HEK293 (cell line): ENCODE results near the gene PPCDC.

Experiments used
- CTCF ChIA-PET: fragments of 350-600 bp; formaldehyde crosslinking; extraction: SDS; loops from one replicate; lab custom pipeline; 2021; ENCODE audit warnings: antibody characterized with exemption; lab: Yijun Ruan, JAX
- POLR2A ChIA-PET: fragments of 300-600 bp; formaldehyde crosslinking; extraction: SDS; loops from one replicate; lab custom pipeline; 2020; ENCODE audit warnings: antibody characterized with exemption, inconsistent platforms; lab: Yijun Ruan, JAX
- H3K27ac ChIP-seq: fragments of 200-500 bp; sonication (Bioruptor generic); 2 replicates; pipeline ENCODE4 v1.5.1; 2014; ENCODE audit warnings: low read depth, low read length, control low read depth, inconsistent platforms; ENCODE audit errors: extremely low read depth
- H3K36me3 ChIP-seq, 2 experiments: fragments of 200-500 bp in 1 of 2; sonication (Bioruptor generic) in 1 of 2; 1 replicate in 1 of 2; 2 replicates in 1 of 2; pipeline ENCODE4 v1.5.1; 2014 to 2017; ENCODE audit warnings: inconsistent platforms in 2 of 2, low read length in 2 of 2; ENCODE audit not compliant: control insufficient read depth in 2 of 2, insufficient read depth in 1 of 2
- H3K4me1 ChIP-seq: fragments of 200-500 bp; sonication (Bioruptor generic); 2 replicates; pipeline ENCODE4 v1.5.1; 2014; ENCODE audit warnings: mild to moderate bottlenecking, low read length, inconsistent platforms; ENCODE audit not compliant: control insufficient read depth, insufficient read depth
- H3K4me3 ChIP-seq: 2 replicates; pipeline ENCODE4 v1.5.1; 2011; ENCODE audit warnings: low read depth, mild to moderate bottlenecking, control low read depth, low read length, moderate library complexity
- H3K9me3 ChIP-seq: fragments of 200-500 bp; sonication (Bioruptor generic); 2 replicates; pipeline ENCODE4 v1.5.1; 2014; ENCODE audit warnings: low read depth, low read length, inconsistent platforms; ENCODE audit not compliant: control insufficient read depth, insufficient read depth
- BCL11B ChIP-seq: fragments of 450-650 bp; formaldehyde crosslinking; IDR thresholded peaks from 2 replicates; pipeline ENCODE4 v1.5.1; 2016; ENCODE audit warnings: low read depth, missing biosample characterization, missing genetic modification characterization
- EGR2 ChIP-seq: fragments of 450-650 bp; formaldehyde crosslinking; IDR thresholded peaks from 2 replicates; pipeline ENCODE4 v1.5.1; 2016; ENCODE audit warnings: low read depth, missing biosample characterization, missing genetic modification characterization
- HOXD13 ChIP-seq: sonication (generic); formaldehyde crosslinking; IDR thresholded peaks from 2 replicates; pipeline ENCODE4 v1.8.0; 2022; ENCODE audit warnings: missing genetic modification reagents, borderline replicate concordance
- MYNN ChIP-seq: fragments of 450-650 bp; formaldehyde crosslinking; IDR thresholded peaks from 2 replicates; pipeline ENCODE4 v1.5.1; 2016; ENCODE audit warnings: missing biosample characterization, missing genetic modification characterization, borderline replicate concordance
- PRDM1 ChIP-seq: fragments of 450-650 bp; formaldehyde crosslinking; IDR thresholded peaks from 2 replicates; pipeline ENCODE4; 2016; ENCODE audit warnings: missing biosample characterization, missing genetic modification characterization
- WT1 ChIP-seq: fragments of 450-650 bp; formaldehyde crosslinking; IDR thresholded peaks from 2 replicates; pipeline ENCODE4 v1.5.1; 2016; ENCODE audit warnings: missing biosample characterization, missing genetic modification characterization
- ZNF175 ChIP-seq: fragments of 450-650 bp; formaldehyde crosslinking; IDR thresholded peaks from 2 replicates; pipeline ENCODE4 v1.5.1; 2016; ENCODE audit warnings: missing biosample characterization, missing genetic modification characterization
- ZNF202 ChIP-seq: fragments of 450-650 bp; formaldehyde crosslinking; IDR thresholded peaks from 2 replicates; pipeline ENCODE4 v1.5.1; 2016; ENCODE audit warnings: missing biosample characterization, missing genetic modification characterization, borderline replicate concordance
- ZNF214 ChIP-seq: fragments of 450-650 bp; formaldehyde crosslinking; IDR thresholded peaks from 2 replicates; pipeline ENCODE4 v1.5.1; 2017; ENCODE audit warnings: missing biosample characterization, mild to moderate bottlenecking, missing genetic modification characterization, borderline replicate concordance
- ZNF341 ChIP-seq: fragments of 450-650 bp; formaldehyde crosslinking; IDR thresholded peaks from 2 replicates; pipeline ENCODE4; 2016; ENCODE audit warnings: low read depth, missing biosample characterization, missing genetic modification characterization
- ZNF561 ChIP-seq: fragments of 450-650 bp; IDR thresholded peaks from 2 replicates; pipeline ENCODE4 v1.5.1; 2018; ENCODE audit warnings: missing biosample characterization, missing genetic modification characterization, borderline replicate concordance
- ZNF660 ChIP-seq: fragments of 450-650 bp; IDR thresholded peaks from 2 replicates; pipeline ENCODE4 v1.5.1; 2018; ENCODE audit warnings: missing biosample characterization, mild to moderate bottlenecking, missing genetic modification characterization
- ZNF768 ChIP-seq: fragments of 450-650 bp; formaldehyde crosslinking; IDR thresholded peaks from 2 replicates; pipeline ENCODE4 v1.5.1; 2018; ENCODE audit warnings: missing biosample characterization, mild to moderate bottlenecking, missing genetic modification characterization
- TF ChIP-seq, protein P1 (sequence below): fragments of 450-650 bp; formaldehyde crosslinking; IDR thresholded peaks from 2 replicates; pipeline ENCODE4 v1.5.0; 2017; ENCODE audit warnings: missing biosample characterization, missing genetic modification characterization, borderline replicate concordance
- TF ChIP-seq, protein P2 (sequence below): fragments of 450-650 bp; formaldehyde crosslinking; IDR thresholded peaks from 2 replicates; pipeline ENCODE4 v1.5.1; 2016; ENCODE audit warnings: missing biosample characterization, missing genetic modification characterization
- TF ChIP-seq, protein P3 (sequence below): fragments of 450-650 bp; formaldehyde crosslinking; IDR thresholded peaks from 2 replicates; pipeline ENCODE4 v1.5.1; 2016; ENCODE audit warnings: missing biosample characterization, missing genetic modification characterization
- TF ChIP-seq, protein P4 (sequence below): fragments of 450-650 bp; formaldehyde crosslinking; IDR thresholded peaks from 2 replicates; pipeline ENCODE4 v1.5.1; 2016; ENCODE audit warnings: missing biosample characterization, missing genetic modification characterization
- TF ChIP-seq, protein P5 (sequence below): fragments of 450-650 bp; formaldehyde crosslinking; IDR thresholded peaks from 2 replicates; pipeline ENCODE4; 2016; ENCODE audit warnings: missing biosample characterization, missing genetic modification characterization

PPCDC gene

DNA sequence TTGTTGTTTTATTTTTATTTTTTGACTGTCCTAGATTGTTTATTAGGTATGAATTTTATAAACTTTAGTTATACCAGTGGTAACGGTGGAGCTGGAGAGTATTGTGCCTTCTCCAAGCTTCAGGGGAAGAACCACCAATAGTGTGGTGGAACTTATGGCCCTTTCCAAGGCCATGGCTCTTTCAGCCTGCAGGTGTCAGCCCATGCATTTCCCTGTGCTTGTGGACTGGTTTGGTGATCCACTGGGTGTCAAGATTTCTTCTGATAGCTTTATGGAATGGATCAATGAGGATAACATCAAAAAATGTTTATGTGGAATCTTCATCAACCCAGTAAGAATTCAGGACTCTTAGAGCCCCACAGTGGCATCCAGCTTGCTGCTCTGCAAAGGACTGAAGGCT lies 47.2 kb upstream of the PPCDC start:
- TF ChIP-seq, protein P1, sequence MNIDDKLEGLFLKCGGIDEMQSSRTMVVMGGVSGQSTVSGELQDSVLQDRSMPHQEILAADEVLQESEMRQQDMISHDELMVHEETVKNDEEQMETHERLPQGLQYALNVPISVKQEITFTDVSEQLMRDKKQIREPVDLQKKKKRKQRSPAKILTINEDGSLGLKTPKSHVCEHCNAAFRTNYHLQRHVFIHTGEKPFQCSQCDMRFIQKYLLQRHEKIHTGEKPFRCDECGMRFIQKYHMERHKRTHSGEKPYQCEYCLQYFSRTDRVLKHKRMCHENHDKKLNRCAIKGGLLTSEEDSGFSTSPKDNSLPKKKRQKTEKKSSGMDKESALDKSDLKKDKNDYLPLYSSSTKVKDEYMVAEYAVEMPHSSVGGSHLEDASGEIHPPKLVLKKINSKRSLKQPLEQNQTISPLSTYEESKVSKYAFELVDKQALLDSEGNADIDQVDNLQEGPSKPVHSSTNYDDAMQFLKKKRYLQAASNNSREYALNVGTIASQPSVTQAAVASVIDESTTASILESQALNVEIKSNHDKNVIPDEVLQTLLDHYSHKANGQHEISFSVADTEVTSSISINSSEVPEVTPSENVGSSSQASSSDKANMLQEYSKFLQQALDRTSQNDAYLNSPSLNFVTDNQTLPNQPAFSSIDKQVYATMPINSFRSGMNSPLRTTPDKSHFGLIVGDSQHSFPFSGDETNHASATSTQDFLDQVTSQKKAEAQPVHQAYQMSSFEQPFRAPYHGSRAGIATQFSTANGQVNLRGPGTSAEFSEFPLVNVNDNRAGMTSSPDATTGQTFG (tag by site-specific recombination), result no peak
- CTCF ChIA-PET, result interaction anchor here (0.7 to 1.2 kb wide), 4 partner anchors 12 to 1272 kb away, joined by 3 to 7 read pairs (median 3); no protein-coding TSS in a partner anchor
- H3K27ac ChIP-seq, result no peak overlapping the region
- H3K4me3 ChIP-seq, result no peak overlapping the region
- H3K9me3 ChIP-seq, result no peaks in the 10 kb centered on the region
- H3K4me1 ChIP-seq, result no peaks in the 10 kb centered on the region
- POLR2A ChIA-PET, result interaction anchor here (1.5 kb wide), 1 partner anchor 19 kb away, joined by 5 read pairs; the partner anchor contains the start of gene RPP25
- H3K36me3 ChIP-seq, result no peaks in the 10 kb centered on the region

GRCh38 chr15:74977599-74977998 lies 45.8 kb upstream of the PPCDC start:
- TF ChIP-seq PRDM1 (tag by site-specific recombination) (0 out of 2 replicates have a peak, but pooled peaks have one; percentile 29), MYNN (tag by site-specific recombination) (no peak), ZNF175 (tag by site-specific recombination) (no peak), ZNF214 (tag by site-specific recombination) (no peak)
- TF ChIP-seq, protein P2, sequence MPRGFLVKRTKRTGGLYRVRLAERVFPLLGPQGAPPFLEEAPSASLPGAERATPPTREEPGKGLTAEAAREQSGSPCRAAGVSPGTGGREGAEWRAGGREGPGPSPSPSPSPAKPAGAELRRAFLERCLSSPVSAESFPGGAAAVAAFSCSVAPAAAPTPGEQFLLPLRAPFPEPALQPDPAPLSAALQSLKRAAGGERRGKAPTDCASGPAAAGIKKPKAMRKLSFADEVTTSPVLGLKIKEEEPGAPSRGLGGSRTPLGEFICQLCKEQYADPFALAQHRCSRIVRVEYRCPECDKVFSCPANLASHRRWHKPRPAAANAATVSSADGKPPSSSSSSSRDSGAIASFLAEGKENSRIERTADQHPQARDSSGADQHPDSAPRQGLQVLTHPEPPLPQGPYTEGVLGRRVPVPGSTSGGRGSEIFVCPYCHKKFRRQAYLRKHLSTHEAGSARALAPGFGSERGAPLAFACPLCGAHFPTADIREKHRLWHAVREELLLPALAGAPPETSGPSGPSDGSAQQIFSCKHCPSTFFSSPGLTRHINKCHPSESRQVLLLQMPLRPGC (tag by site-specific recombination), result no peak
- TF ChIP-seq, all 188 proteins: peak for 1
- H3K4me1 ChIP-seq, result no peaks in the 10 kb centered on the region
- no peaks in the 10 kb centered on the region for H3K36me3 ChIP-seq
- no peaks in the 10 kb centered on the region for H3K9me3 ChIP-seq
- no peak overlapping the region for H3K4me3 ChIP-seq
- ChIA-PET POLR2A (no interaction called here), CTCF (interaction anchor here (0.7 to 1.3 kb wide), 2 partner anchors 10 to 68 kb away, joined by 3 to 4 read pairs; no protein-coding TSS in a partner anchor)
- no peak overlapping the region for H3K27ac ChIP-seq

DNA sequence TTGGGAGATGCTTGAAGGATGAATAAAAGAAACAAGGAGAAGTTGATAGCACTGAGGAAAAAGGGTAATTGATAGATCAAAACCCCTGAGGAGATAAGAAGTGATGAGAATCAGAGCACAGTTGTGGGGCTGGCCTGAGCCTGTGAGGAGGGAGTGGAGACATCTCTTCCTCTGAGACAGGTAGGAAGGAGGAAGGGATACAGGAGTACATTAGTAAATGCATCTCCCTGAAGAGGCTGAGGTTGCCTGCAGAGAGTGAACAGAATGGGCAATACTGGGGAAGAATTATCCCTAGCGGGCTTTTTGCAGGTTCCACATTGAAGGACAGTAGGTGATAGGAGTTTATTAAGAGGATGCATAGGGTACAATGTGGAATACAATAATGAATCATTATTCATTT lies 45.3 kb upstream of the PPCDC start:
- TF ChIP-seq, protein P3, sequence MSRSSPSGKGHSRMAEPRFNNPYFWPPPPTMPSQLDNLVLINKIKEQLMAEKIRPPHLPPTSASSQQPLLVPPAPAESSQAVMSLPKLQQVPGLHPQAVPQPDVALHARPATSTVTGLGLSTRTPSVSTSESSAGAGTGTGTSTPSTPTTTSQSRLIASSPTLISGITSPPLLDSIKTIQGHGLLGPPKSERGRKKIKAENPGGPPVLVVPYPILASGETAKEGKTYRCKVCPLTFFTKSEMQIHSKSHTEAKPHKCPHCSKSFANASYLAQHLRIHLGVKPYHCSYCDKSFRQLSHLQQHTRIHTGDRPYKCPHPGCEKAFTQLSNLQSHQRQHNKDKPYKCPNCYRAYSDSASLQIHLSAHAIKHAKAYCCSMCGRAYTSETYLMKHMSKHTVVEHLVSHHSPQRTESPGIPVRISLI (tag by site-specific recombination), result no peak
- no peak for TF ChIP-seq ZNF561 (tag by site-specific recombination)
- TF ChIP-seq, all 188 proteins: peak for 0
- Histone ChIP-seq H3K36me3 (no peaks in the 10 kb centered on the region), H3K4me3 (no peak overlapping the region), H3K4me1 (no peaks in the 10 kb centered on the region), H3K9me3 (no peaks in the 10 kb centered on the region), H3K27ac (no peak overlapping the region)
- CTCF ChIA-PET, result interaction anchor here (0.6 to 1.3 kb wide), 5 partner anchors 10 to 330 kb away, joined by 3 to 4 read pairs (median 3); partner anchors contain the start of gene RPP25
- POLR2A ChIA-PET, result interaction anchor here (1.0 kb wide), 1 partner anchor 18 kb away, joined by 4 read pairs; the partner anchor contains the start of gene SCAMP5

DNA sequence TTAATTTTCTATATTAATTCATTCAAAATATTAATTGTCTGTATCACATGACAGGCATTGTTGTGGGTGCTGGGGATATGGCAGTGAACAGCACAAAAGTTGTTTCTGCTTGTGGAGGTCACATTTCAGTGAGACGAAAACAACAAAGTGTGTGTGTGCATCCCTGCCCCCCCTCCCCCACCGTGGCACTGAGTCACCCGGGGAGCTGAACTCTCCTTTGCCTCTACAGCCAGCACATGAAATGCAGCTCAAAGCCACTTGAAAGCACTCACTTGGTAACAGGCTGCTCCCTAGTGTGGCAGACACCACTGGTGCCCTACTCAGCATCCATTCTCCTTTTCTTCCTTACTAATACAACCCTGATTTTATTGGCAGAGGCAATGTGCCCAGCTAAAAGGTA lies 44.9 kb upstream of the PPCDC start:
- Histone ChIP-seq H3K36me3 (no peaks in the 10 kb centered on the region), H3K27ac (no peak overlapping the region), H3K4me3 (no peak overlapping the region), H3K4me1 (no peaks in the 10 kb centered on the region), H3K9me3 (no peaks in the 10 kb centered on the region)
- CTCF ChIA-PET, result interaction anchor here (0.6 to 1.9 kb wide), 4 partner anchors 9 to 330 kb away, joined by 3 to 8 read pairs (median 3); partner anchors contain the start of gene RPP25
- POLR2A ChIA-PET, result interaction anchor here (1.0 kb wide), 1 partner anchor 17 kb away, joined by 4 read pairs; the partner anchor contains the start of gene SCAMP5
- TF ChIP-seq, protein P4, sequence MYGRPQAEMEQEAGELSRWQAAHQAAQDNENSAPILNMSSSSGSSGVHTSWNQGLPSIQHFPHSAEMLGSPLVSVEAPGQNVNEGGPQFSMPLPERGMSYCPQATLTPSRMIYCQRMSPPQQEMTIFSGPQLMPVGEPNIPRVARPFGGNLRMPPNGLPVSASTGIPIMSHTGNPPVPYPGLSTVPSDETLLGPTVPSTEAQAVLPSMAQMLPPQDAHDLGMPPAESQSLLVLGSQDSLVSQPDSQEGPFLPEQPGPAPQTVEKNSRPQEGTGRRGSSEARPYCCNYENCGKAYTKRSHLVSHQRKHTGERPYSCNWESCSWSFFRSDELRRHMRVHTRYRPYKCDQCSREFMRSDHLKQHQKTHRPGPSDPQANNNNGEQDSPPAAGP, result 0 out of 2 replicates have a peak, but pooled peaks have one; percentile 15
- TF ChIP-seq, protein P5, sequence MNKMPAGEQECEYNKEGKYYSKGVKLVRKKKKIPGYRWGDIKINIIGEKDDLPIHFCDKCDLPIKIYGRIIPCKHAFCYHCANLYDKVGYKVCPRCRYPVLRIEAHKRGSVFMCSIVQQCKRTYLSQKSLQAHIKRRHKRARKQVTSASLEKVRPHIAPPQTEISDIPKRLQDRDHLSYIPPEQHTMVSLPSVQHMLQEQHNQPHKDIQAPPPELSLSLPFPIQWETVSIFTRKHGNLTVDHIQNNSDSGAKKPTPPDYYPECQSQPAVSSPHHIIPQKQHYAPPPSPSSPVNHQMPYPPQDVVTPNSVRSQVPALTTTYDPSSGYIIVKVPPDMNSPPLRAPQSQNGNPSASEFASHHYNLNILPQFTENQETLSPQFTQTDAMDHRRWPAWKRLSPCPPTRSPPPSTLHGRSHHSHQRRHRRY (tag by site-specific recombination), result no peak
- TF ChIP-seq EGR2, result no peak
- TF ChIP-seq ZNF341, result no peak
- TF ChIP-seq ZNF202 (tag by site-specific recombination), result no peak
- TF ChIP-seq ZNF660 (tag by site-specific recombination), result 0 out of 2 replicates have a peak, but pooled peaks have one; percentile 29
- TF ChIP-seq BCL11B (tag by site-specific recombination), result no peak
- no peak for TF ChIP-seq ZNF768 (tag by site-specific recombination)
- no peak for TF ChIP-seq HOXD13 (CRISPR knock-in tag)
- TF ChIP-seq WT1 (tag by site-specific recombination), result no peak
